OCI-LY7 (cell line): Measurements from ENCODE around the gene BEAN1. TPM values are rescaled to one million over a fixed set of nuclear protein-coding genes. Genes with fewer than 3 reads are reported as not detected.

Experiments used
- BruUV-seq: library from RNA; stranded (reverse); fragments of 400-500 nt; replicated peaks from 2 replicates; lab custom pipeline; 2021; lab: Mats Ljungman, UMichigan
- CTCF ChIA-PET: fragments of 300-600 bp; sonication (Branson Sonifier 250); formaldehyde crosslinking; loops from one replicate; lab custom pipeline; 2022; ENCODE audit warnings: antibody characterized with exemption; ENCODE audit not compliant: unreplicated experiment; lab: Charles Lee
- POLR2A ChIA-PET: fragments of 300-600 bp; sonication (Branson Sonifier 250); formaldehyde crosslinking; loops from one replicate; lab custom pipeline; 2022; ENCODE audit warnings: antibody characterized with exemption; lab: Charles Lee
- DNase-seq: peaks from one replicate; pipeline ENCODE4 v3.0.0-alpha.2; 2015; ENCODE audit warnings: low spot score
- H2AFZ ChIP-seq: fragments of 200-600 bp; sonication (generic), shearing (Covaris generic); 2 replicates; pipeline ENCODE4 v1.6.1; 2014; ENCODE audit warnings: mild to moderate bottlenecking, antibody characterized with exemption, low read length, moderate library complexity
- H3K27ac ChIP-seq: fragments of 200-600 bp; sonication (generic); 2 replicates; pipeline ENCODE4 v1.5.1; 2014; ENCODE audit warnings: mixed run types, low read depth, mild to moderate bottlenecking, moderate library complexity, low read length, inconsistent platforms; ENCODE audit not compliant: poor library complexity, severe bottlenecking
- H3K36me3 ChIP-seq: fragments of 200-600 bp; sonication (generic); 2 replicates; pipeline ENCODE4 v1.6.1; 2014; ENCODE audit warnings: mild to moderate bottlenecking, antibody characterized with exemption, low read length, moderate library complexity, mixed read lengths; ENCODE audit not compliant: insufficient read depth
- H3K4me1 ChIP-seq: fragments of 200-600 bp; sonication (generic); 2 replicates; pipeline ENCODE4 v1.5.1; 2014; ENCODE audit warnings: mild to moderate bottlenecking, low read length; ENCODE audit not compliant: insufficient read depth, poor library complexity, severe bottlenecking
- H3K4me2 ChIP-seq: fragments of 200-600 bp; sonication (generic); 2 replicates; pipeline ENCODE4 v1.6.1; 2014; ENCODE audit warnings: mild to moderate bottlenecking, low read length
- H3K4me3 ChIP-seq: fragments of 200-600 bp; sonication (generic); 2 replicates; pipeline ENCODE4 v1.5.1; 2014; ENCODE audit warnings: mild to moderate bottlenecking, low read depth, low read length; ENCODE audit not compliant: poor library complexity, severe bottlenecking
- H3K79me2 ChIP-seq: fragments of 200-600 bp; sonication (generic); 2 replicates; pipeline ENCODE4 v1.6.1; 2016; ENCODE audit warnings: low read depth, mild to moderate bottlenecking, low read length, moderate library complexity, mixed read lengths; ENCODE audit not compliant: insufficient read depth
- H3K9me2 ChIP-seq: fragments of 200-600 bp; sonication (generic); 2 replicates; pipeline ENCODE4 v1.6.1; 2016; ENCODE audit warnings: mild to moderate bottlenecking, low read length, mixed read lengths; ENCODE audit not compliant: insufficient read depth
- H3K9me3 ChIP-seq: fragments of 200-600 bp; sonication (generic); 2 replicates; pipeline ENCODE4 v1.6.1; 2014; ENCODE audit warnings: mild to moderate bottlenecking, mixed run types, low read length, mixed read lengths
- H4K20me1 ChIP-seq: fragments of 200-600 bp; sonication (generic); 2 replicates; pipeline ENCODE4 v1.6.1; 2014; ENCODE audit warnings: mild to moderate bottlenecking, antibody characterized with exemption, low read length, moderate library complexity, mixed read lengths; ENCODE audit not compliant: insufficient read depth
- CTCF ChIP-seq: fragments of 200-600 bp; sonication (generic); conservative IDR thresholded peaks from 2 replicates; pipeline ENCODE4 v1.5.1; 2014; ENCODE audit warnings: mild to moderate bottlenecking, antibody characterized with exemption, low read length, moderate library complexity, mixed read lengths
- EZH2phosphoT487 ChIP-seq: fragments of 200-600 bp; sonication (generic); IDR thresholded peaks from 2 replicates; pipeline ENCODE4 v1.6.1; 2018; ENCODE audit warnings: low read depth, borderline replicate concordance, mild to moderate bottlenecking, mixed run types, antibody characterized with exemption, low read length, moderate library complexity, mixed read lengths
- intact Hi-C: fragments of 100-400 bp; cut with micrococcal nuclease; formaldehyde crosslinking; loops from one replicate; pipeline ENCODE4 v1.10.0; 2022; ENCODE audit not compliant: unreplicated experiment
- total RNA-seq, 2 experiments: library from RNA; depleted of rRNA in 1 of 2; stranded (reverse); fragments of >200 nt in 1 of 2; shearing (Covaris generic) in 1 of 2; gene quantifications; 2 replicates each; pipeline ENCODE4 v1.2.3, GENCODE V29; 2014 to 2022

Gene BEAN1
- total RNA-seq, 2 experiments from 2014 or later, result 0.13 TPM; not detected in 1

DNA sequence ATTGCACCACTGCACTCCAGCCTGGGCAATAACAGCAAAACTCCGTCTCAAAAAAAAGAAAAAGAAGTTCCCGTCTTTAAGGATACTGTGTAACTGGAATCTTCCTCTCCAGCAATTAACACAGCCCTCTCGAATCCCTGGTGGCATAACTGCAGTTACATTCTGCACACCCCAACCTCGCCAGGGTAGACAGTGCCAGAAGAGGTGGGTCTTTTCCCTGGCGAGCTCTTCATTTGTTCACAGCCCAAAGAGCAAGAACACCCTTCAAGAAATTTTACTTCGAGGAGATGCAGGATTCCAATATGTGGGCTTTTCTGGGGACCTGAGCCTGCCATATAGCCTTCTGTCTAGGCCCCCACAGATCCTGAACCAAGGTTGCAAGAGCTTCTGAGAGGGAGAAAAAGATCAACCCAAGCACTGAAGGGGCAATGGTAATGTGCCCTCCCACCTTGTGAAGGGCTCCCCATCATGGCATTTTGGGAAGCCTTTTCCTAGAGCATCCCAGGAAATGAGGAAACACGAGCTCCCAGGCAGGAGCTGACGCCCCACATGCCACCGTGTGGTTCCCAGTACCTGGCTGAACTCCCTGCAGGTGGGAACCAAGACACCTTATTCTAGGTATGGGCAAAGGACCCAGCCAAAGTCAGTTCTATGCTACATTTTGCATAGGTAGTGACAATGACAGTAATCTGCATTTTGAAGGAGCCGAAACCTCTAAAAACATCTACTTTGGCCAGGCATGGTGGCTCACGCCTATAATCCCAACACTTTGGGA, 95.9 kb downstream of the BEAN1 start:
- peaks cover 56% of the 10 kb centered on the region for H3K4me1 ChIP-seq
- no peaks in the 10 kb centered on the region for H3K79me2 ChIP-seq
- ChIA-PET POLR2A (interaction anchor here (0.6 to 2.8 kb wide), 4 partner anchors 14 to 116 kb away, joined by 3 to 16 read pairs (median 4); partner anchors contain the start of gene CKLF), CTCF (interaction anchor here (1.6 kb wide), 1 partner anchor 10 kb away, joined by 4 read pairs; no protein-coding TSS in a partner anchor)
- H3K9me3 ChIP-seq, result no peaks in the 10 kb centered on the region
- no TSS peak for BruUV-seq
- DNase-seq, result no peak
- no peak overlapping the region for H2AFZ ChIP-seq
- no peak for TF ChIP-seq EZH2phosphoT487
- no peak for TF ChIP-seq CTCF
- H3K9me2 ChIP-seq, result no peaks in the 10 kb centered on the region
- intact Hi-C loops, result no loop called here
- no peaks in the 10 kb centered on the region for H4K20me1 ChIP-seq
- peak overlapping the region; percentile 66 for H3K27ac ChIP-seq
- no peak overlapping the region for H3K4me3 ChIP-seq
- peak overlapping the region; percentile 66 for H3K4me2 ChIP-seq
- H3K36me3 ChIP-seq, result no peaks in the 10 kb centered on the region

- peak overlapping the region; percentile 35 for H3K4me3 ChIP-seq
- peak overlapping the region; percentile 66 for H3K4me2 ChIP-seq
- no peaks in the 10 kb centered on the region for H3K79me2 ChIP-seq
- H3K4me1 ChIP-seq, result peaks cover 54% of the 10 kb centered on the region
- TF ChIP-seq EZH2phosphoT487 (no peak), CTCF (no peak)
- no peaks in the 10 kb centered on the region for H4K20me1 ChIP-seq
- no peaks in the 10 kb centered on the region for H3K9me2 ChIP-seq
- no peaks in the 10 kb centered on the region for H3K9me3 ChIP-seq
- ChIA-PET POLR2A (interaction anchor here (0.7 to 1.3 kb wide), 4 partner anchors 17 to 135 kb away, joined by 3 to 5 read pairs (median 4); partner anchors contain the start of gene CKLF), CTCF (interaction anchor here (1.6 kb wide), 1 partner anchor 9 kb away, joined by 4 read pairs; no protein-coding TSS in a partner anchor)
- H2AFZ ChIP-seq, result no peak overlapping the region
- intact Hi-C loops, result loop anchor here (2.0 kb wide), 2 partner anchors 15 to 29 kb away; partner anchors contain the start of gene CKLF
- peak overlapping the region; percentile 66 for H3K27ac ChIP-seq
- BruUV-seq, result no TSS peak
- DNase-seq, result peak; percentile 88
- no peaks in the 10 kb centered on the region for H3K36me3 ChIP-seq
Observed at GRCh38 chr16:66523861-66524354, 96.8 kb downstream of the BEAN1 start.
